GM23248 (cell line): ENCODE results near the gene RASAL2. TPM values are rescaled to one million over a fixed set of nuclear protein-coding genes. Genes with fewer than 3 reads are reported as not detected.

Experiments used
- DNase-seq: peaks from one replicate; pipeline ENCODE4 v3.0.0-alpha.2; 2015
- H2AFZ ChIP-seq: fragments of 200-600 bp; sonication (generic); 2 replicates; pipeline ENCODE4 v1.6.1; 2016; ENCODE audit warnings: antibody characterized with exemption
- H3F3A ChIP-seq: fragments of 200-600 bp; sonication (generic); 2 replicates; pipeline ENCODE4 v1.6.1; 2016; ENCODE audit warnings: mild to moderate bottlenecking, antibody characterized with exemption, mixed run types; ENCODE audit not compliant: insufficient read depth
- H3K27ac ChIP-seq: fragments of 200-600 bp; sonication (generic); 2 replicates; pipeline ENCODE4 v1.5.1; 2016; ENCODE audit warnings: mild to moderate bottlenecking
- H3K27me3 ChIP-seq: fragments of 200-600 bp; sonication (generic); replicated peaks from 2 replicates; pipeline ENCODE4 v1.6.1; 2016; ENCODE audit warnings: mild to moderate bottlenecking; ENCODE audit not compliant: insufficient read depth
- H3K36me3 ChIP-seq: fragments of 200-600 bp; sonication (generic); 2 replicates; pipeline ENCODE4 v1.6.1; 2016; ENCODE audit warnings: low read depth, mild to moderate bottlenecking
- H3K4me1 ChIP-seq: fragments of 200-600 bp; sonication (generic); 2 replicates; pipeline ENCODE4 v1.6.1; 2016; ENCODE audit warnings: mild to moderate bottlenecking; ENCODE audit not compliant: insufficient read depth
- H3K4me2 ChIP-seq: fragments of 200-600 bp; sonication (generic); one replicate; pipeline ENCODE4 v1.6.1; 2016; ENCODE audit warnings: mild to moderate bottlenecking; ENCODE audit not compliant: unreplicated experiment
- H3K4me3 ChIP-seq: fragments of 200-600 bp; sonication (generic); 2 replicates; pipeline ENCODE4 v1.5.1; 2016; ENCODE audit warnings: mild to moderate bottlenecking
- H3K79me2 ChIP-seq: fragments of 200-600 bp; sonication (generic); 2 replicates; pipeline ENCODE4 v1.6.1; 2016; ENCODE audit warnings: mild to moderate bottlenecking; ENCODE audit not compliant: insufficient read depth
- H3K9ac ChIP-seq: fragments of 200-600 bp; sonication (generic); 2 replicates; pipeline ENCODE4 v1.6.1; 2016; ENCODE audit warnings: mild to moderate bottlenecking
- H3K9me2 ChIP-seq: fragments of 200-600 bp; sonication (generic); 2 replicates; pipeline ENCODE4 v1.6.1; 2016; ENCODE audit warnings: mixed run types, mild to moderate bottlenecking, moderate library complexity; ENCODE audit not compliant: insufficient read depth
- H3K9me3 ChIP-seq: fragments of 200-600 bp; sonication (generic); one replicate; pipeline ENCODE4 v1.6.1; 2017; ENCODE audit warnings: low read depth
- H4K20me1 ChIP-seq: fragments of 200-600 bp; sonication (generic); 2 replicates; pipeline ENCODE4 v1.6.0; 2016; ENCODE audit not compliant: insufficient read depth
- EZH2 ChIP-seq: fragments of 200-600 bp; sonication (generic); IDR thresholded peaks from 2 replicates; pipeline ENCODE4 v1.6.1; 2018; ENCODE audit warnings: antibody characterized with exemption, mild to moderate bottlenecking; ENCODE audit not compliant: insufficient read depth, poor library complexity, severe bottlenecking
- EZH2phosphoT487 ChIP-seq: fragments of 200-600 bp; sonication (generic); IDR thresholded peaks from 2 replicates; pipeline ENCODE4 v1.6.1; 2018; ENCODE audit warnings: antibody characterized with exemption, moderate library complexity, mild to moderate bottlenecking, low read depth; ENCODE audit not compliant: insufficient read depth
- WGBS, 2 experiments: methylation state at CpG; one replicate each; pipeline ENCODE4 v1.1.6; 2015 to 2017; ENCODE audit warnings: low lambda C conversion rate in 2 of 2, low coverage in 1 of 2; ENCODE audit errors: missing lambda C conversion rate in 2 of 2; 5-methylcytosine and 5-hydroxymethylcytosine counted together
- in situ Hi-C: fragments of 300-500 bp; cut with MboI; formaldehyde crosslinking; loops from 2 replicates; pipeline ENCODE4 v1.15.0; 2020
- polyA plus RNA-seq: library from polyadenylated mRNA; unstranded; fragments of >200 nt; fragmentation: Nextera tagmentation; extraction: Ambion mirVana; gene quantifications from 2 replicates; pipeline ENCODE4 v1.2.1, GENCODE V29; 2016
- total RNA-seq: library from RNA; depleted of rRNA; stranded (reverse); fragments of >200 nt; shearing (Covaris generic); gene quantifications from 2 replicates; pipeline ENCODE4 v1.2.3, GENCODE V29; 2014

Gene RASAL2
- total and polyA plus RNA-seq, 2 experiments from 2014 or later: 10.1 to 23.1 TPM

DNA sequence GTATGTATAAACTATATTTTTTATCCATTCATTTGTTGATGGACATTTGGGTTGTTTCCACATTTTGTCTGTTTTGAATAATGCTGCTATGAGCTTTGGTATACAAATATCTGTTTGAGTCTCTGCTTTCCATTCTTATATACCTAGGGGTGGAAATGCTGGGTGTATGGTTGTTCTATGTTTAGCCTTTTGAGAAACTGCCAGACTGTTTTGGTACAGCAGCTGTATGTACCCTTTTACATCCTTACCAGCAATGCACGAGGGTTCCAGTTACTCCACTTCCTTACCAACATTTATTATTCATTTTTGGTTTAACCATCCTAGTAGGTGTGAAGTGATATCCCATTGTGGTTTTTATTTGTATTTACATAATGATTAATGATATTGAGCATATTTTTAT is 13.9 kb downstream of the RASAL2 start:
- H3K9me2 ChIP-seq: no peaks in the 10 kb centered on the region; the same call in 1 of the 2 replicates
- H3K4me2 ChIP-seq: no peak overlapping the region
- no peaks in the 10 kb centered on the region for H3K27me3 ChIP-seq
- DNase-seq: no peak
- peaks cover 22% of the 10 kb centered on the region; the same call in 1 of the 2 replicates for H3F3A ChIP-seq
- TF ChIP-seq EZH2: no peak
- TF ChIP-seq EZH2phosphoT487: no peak
- H4K20me1 ChIP-seq: 0 out of 2 replicates have a peak, but pooled peaks cover 5% of the 10 kb centered on the region
- peaks cover 96% of the 10 kb centered on the region for H3K79me2 ChIP-seq
- in situ Hi-C loops: no loop called here
- no peaks in the 10 kb centered on the region for H3K9me3 ChIP-seq
- 92 to 96% methylated on average over 1 of the region's 1 CpG for WGBS, 2 experiments
- H3K36me3 ChIP-seq: no peaks in the 10 kb centered on the region
- H3K27ac ChIP-seq: no peak overlapping the region
- H2AFZ ChIP-seq: no peak overlapping the region
- H3K4me3 ChIP-seq: no peak overlapping the region
- peaks cover 20% of the 10 kb centered on the region for H3K4me1 ChIP-seq
- H3K9ac ChIP-seq: no peak overlapping the region

DNA sequence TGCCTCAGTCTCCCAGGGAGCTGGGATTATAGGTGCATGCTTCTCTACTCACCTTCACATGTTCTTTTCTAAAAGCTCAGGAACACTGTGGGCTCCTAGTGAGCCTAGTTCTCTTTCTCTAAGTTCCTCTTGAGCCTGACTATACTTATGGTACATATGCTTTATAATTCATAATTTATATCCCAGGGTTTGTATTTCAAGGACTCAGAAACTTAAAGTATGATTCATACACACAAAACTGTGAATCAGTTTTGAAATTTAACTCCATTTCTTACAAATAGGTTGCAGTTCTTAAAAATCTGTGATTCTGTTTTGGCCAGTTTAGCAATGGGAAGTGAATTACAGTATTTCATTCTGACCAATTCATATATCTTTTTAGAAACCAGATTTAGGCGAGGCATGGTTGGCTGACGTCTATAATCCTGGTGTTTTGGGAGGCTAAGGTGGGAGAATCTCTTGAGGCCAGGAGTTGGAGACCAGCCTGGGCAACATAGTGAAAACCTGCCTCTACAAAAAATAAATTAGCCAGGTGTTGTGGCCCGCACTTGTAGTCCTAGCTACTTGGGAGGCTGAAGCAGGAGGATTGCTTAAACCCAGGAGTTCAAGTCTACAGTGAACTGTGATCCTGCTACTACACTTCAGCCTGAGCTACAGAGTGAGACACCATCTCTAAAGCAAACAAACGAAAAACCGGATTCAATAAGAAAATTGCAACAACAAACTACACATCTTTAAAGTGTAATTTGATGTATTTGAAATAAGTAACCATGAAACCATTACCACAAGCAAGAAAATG is 15.6 kb downstream of the RASAL2 start:
- H3K27ac ChIP-seq: peak overlapping the region; percentile 43
- peak; percentile 47 for DNase-seq
- H3F3A ChIP-seq: peaks cover 22% of the 10 kb centered on the region; the same call in 1 of the 2 replicates
- peak overlapping the region; percentile 65 for H3K4me2 ChIP-seq
- H3K79me2 ChIP-seq: peaks cover 96% of the 10 kb centered on the region
- 0 out of 2 replicates have a peak, but pooled peaks cover 5% of the 10 kb centered on the region for H4K20me1 ChIP-seq
- no peak overlapping the region for H3K9ac ChIP-seq
- H3K36me3 ChIP-seq: no peaks in the 10 kb centered on the region
- no peaks in the 10 kb centered on the region for H3K9me2 ChIP-seq
- in situ Hi-C loops: no loop called here
- 83 to 92% methylated on average over 5 of the region's 5 CpGs for WGBS, 2 experiments
- H2AFZ ChIP-seq: no peak overlapping the region
- no peaks in the 10 kb centered on the region for H3K27me3 ChIP-seq
- no peak overlapping the region for H3K4me3 ChIP-seq
- H3K4me1 ChIP-seq: peaks cover 20% of the 10 kb centered on the region
- no peaks in the 10 kb centered on the region for H3K9me3 ChIP-seq
- no peak for TF ChIP-seq EZH2
- no peak for TF ChIP-seq EZH2phosphoT487

DNA sequence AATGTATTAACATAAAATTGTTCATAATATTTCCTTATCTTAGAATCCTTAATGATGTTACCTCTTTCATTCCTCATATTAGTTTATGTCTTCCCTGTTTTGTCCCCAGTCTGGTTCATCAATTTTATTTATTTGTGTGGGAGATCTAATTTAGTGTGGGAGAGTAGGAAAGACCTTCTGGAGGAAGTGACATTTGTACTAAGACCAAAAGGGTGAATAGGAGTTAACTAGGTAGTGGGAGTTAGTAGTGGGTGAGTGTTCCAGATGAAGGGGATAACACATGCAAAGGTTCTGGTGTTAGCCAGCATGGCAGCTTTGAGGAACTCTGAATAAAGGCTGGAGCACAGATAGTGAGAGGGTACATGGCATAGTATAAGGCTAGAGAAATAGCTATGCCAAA is 21.4 kb downstream of the RASAL2 start:
- Histone ChIP-seq H4K20me1 (peaks cover 6% of the 10 kb centered on the region; the same call in 1 of the 2 replicates), H3K4me1 (no peaks in the 10 kb centered on the region), H3K79me2 (peaks cover 96% of the 10 kb centered on the region), H3K4me2 (no peak overlapping the region), H3F3A (0 out of 2 replicates have a peak, but pooled peaks cover 4% of the 10 kb centered on the region), H3K9ac (no peak overlapping the region), H3K9me2 (no peaks in the 10 kb centered on the region), H3K27me3 (no peaks in the 10 kb centered on the region), H3K9me3 (no peaks in the 10 kb centered on the region), H3K36me3 (no peaks in the 10 kb centered on the region), H3K27ac (no peak overlapping the region), H2AFZ (no peak overlapping the region), H3K4me3 (no peak overlapping the region)
- in situ Hi-C loops: no loop called here
- DNase-seq: no peak
- no peak for TF ChIP-seq EZH2
- TF ChIP-seq EZH2phosphoT487: no peak

DNA sequence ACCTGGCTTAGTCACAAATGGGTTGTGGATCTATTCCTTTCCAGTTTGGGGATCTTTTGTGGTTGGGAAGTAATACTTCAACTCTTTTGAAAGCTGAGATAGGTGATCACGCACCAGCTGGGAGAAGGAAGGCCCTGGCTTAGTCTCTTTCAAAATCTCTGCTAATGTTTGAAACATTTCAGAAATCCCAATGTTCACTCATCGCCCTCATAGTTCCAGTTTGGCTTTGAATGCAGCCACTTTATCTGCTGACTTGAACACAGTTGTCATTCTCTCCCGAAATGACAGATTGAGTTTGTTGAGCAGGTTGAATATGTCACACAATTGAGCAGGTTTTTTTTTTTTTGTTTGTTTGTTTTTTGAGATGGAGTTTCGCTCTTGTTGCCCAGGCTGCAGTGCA is 24.6 kb downstream of the RASAL2 start:
- Histone ChIP-seq H3K4me3 (no peak overlapping the region), H3K4me2 (no peak overlapping the region), H3K9me3 (no peaks in the 10 kb centered on the region), H3K27ac (no peak overlapping the region), H2AFZ (no peak overlapping the region), H3K36me3 (no peaks in the 10 kb centered on the region), H3K27me3 (no peaks in the 10 kb centered on the region), H3K9me2 (no peaks in the 10 kb centered on the region), H3K9ac (no peak overlapping the region), H4K20me1 (peaks cover 6% of the 10 kb centered on the region; the same call in 1 of the 2 replicates), H3F3A (no peaks in the 10 kb centered on the region), H3K4me1 (peaks cover 21% of the 10 kb centered on the region), H3K79me2 (peaks cover 100% of the 10 kb centered on the region)
- 99 to 100% methylated on average over 4 of the region's 4 CpGs for WGBS, 2 experiments
- DNase-seq: no peak
- in situ Hi-C loops: no loop called here
- TF ChIP-seq EZH2phosphoT487 (no peak), EZH2 (no peak)
